GM23338 (cell line): ENCODE measurements around the gene CMTM2. TPM values are rescaled to one million over a fixed set of nuclear protein-coding genes. Genes with fewer than 3 reads are reported as not detected.

Experiments
- ATAC-seq: fragments of 200-7000 bp; cut with Tn5 transposase; 3 replicates; pipeline ENCODE4 v1.9.1; 2020
- DNase-seq: peaks from one replicate; pipeline ENCODE4 v3.0.0-alpha.2; 2015; ENCODE audit warnings: low spot score
- H2AFZ ChIP-seq: fragments of 200-600 bp; sonication (generic); 2 replicates; pipeline ENCODE4 v1.8.0; 2016; ENCODE audit warnings: antibody characterized with exemption, mild to moderate bottlenecking, moderate library complexity
- H3F3A ChIP-seq: fragments of 200-600 bp; sonication (generic); replicated peaks from 2 replicates; pipeline ENCODE4 v1.8.0; 2017; ENCODE audit warnings: antibody characterized with exemption, mixed run types, low read depth
- H3K27ac ChIP-seq: fragments of 200-600 bp; sonication (generic); 2 replicates; pipeline ENCODE4 v1.6.1; 2016; ENCODE audit warnings: low read depth
- H3K27me3 ChIP-seq: fragments of 200-600 bp; sonication (generic); 2 replicates; pipeline ENCODE4 v1.8.0; 2016; ENCODE audit warnings: mild to moderate bottlenecking, mixed run types, moderate library complexity; ENCODE audit not compliant: insufficient read depth
- H3K36me3 ChIP-seq: fragments of 200-600 bp; sonication (generic); 2 replicates; pipeline ENCODE4 v1.8.0; 2016; ENCODE audit warnings: mild to moderate bottlenecking; ENCODE audit not compliant: insufficient read depth
- H3K4me1 ChIP-seq: fragments of 200-600 bp; sonication (generic); 2 replicates; pipeline ENCODE4 v1.8.0; 2016; ENCODE audit warnings: mild to moderate bottlenecking, moderate library complexity; ENCODE audit not compliant: insufficient read depth
- H3K4me2 ChIP-seq: fragments of 200-600 bp; sonication (generic); 2 replicates; pipeline ENCODE4 v1.7.1; 2017; ENCODE audit warnings: mixed run types
- H3K4me3 ChIP-seq: fragments of 200-600 bp; sonication (generic); 2 replicates; pipeline ENCODE4 v1.6.1; 2016; ENCODE audit warnings: mixed run types
- H3K79me2 ChIP-seq: fragments of 200-600 bp; sonication (generic); replicated peaks from 2 replicates; pipeline ENCODE4 v1.8.0; 2017; ENCODE audit warnings: mild to moderate bottlenecking; ENCODE audit not compliant: insufficient read depth
- H3K9me2 ChIP-seq: fragments of 200-600 bp; sonication (generic); 2 replicates; pipeline ENCODE4 v1.8.0; 2017; ENCODE audit not compliant: insufficient read depth
- H4K20me1 ChIP-seq: fragments of 200-600 bp; sonication (generic); replicated peaks from 2 replicates; pipeline ENCODE4 v1.8.0; 2017; ENCODE audit warnings: mild to moderate bottlenecking; ENCODE audit not compliant: insufficient read depth
- H3K27ac Mint-ChIP-seq: 2 replicates; pipeline ENCODE4 v1.8.0; 2020; ENCODE audit warnings: inconsistent platforms, mild to moderate bottlenecking, moderate library complexity, mixed read lengths
- H3K27me3 Mint-ChIP-seq: 3 replicates; pipeline ENCODE4 v1.8.0; 2022; ENCODE audit warnings: low read depth, mild to moderate bottlenecking, moderate library complexity, mixed read lengths, inconsistent platforms; ENCODE audit not compliant: insufficient read depth, poor library complexity
- H3K36me3 Mint-ChIP-seq: 3 replicates; pipeline ENCODE4 v1.8.0; 2021; ENCODE audit warnings: low read depth, mild to moderate bottlenecking, inconsistent platforms, moderate library complexity, mixed read lengths
- H3K4me1 Mint-ChIP-seq: 3 replicates; pipeline ENCODE4 v1.8.0; 2020; ENCODE audit warnings: mild to moderate bottlenecking, inconsistent platforms, mixed read lengths
- H3K4me3 Mint-ChIP-seq: 3 replicates; pipeline ENCODE4 v1.8.0; 2021; ENCODE audit warnings: moderate library complexity, mild to moderate bottlenecking, inconsistent platforms, mixed read lengths
- H3K9me3 Mint-ChIP-seq: 3 replicates; pipeline ENCODE4 v1.8.0; 2020; ENCODE audit warnings: moderate library complexity, mild to moderate bottlenecking, inconsistent platforms, mixed read lengths
- EZH2phosphoT487 ChIP-seq: fragments of 200-600 bp; sonication (generic); IDR thresholded peaks from one replicate; pipeline ENCODE4 v1.8.1; 2018; ENCODE audit warnings: antibody characterized with exemption; ENCODE audit not compliant: unreplicated experiment
- JUNB ChIP-seq: IDR thresholded peaks from one replicate; pipeline ENCODE4 v1.6.1; 2016; ENCODE audit warnings: antibody characterized with exemption; ENCODE audit not compliant: unreplicated experiment
- NANOG ChIP-seq: IDR thresholded peaks from 2 replicates; pipeline ENCODE4 v1.6.1; 2016; ENCODE audit warnings: antibody characterized with exemption, borderline replicate concordance
- ZNF114 ChIP-seq: fragments of 250-450 bp; sonication (Bioruptor Pico); IDR thresholded peaks from 2 replicates; pipeline ENCODE4 v1.5.0; 2020; ENCODE audit warnings: mild to moderate bottlenecking, moderate library complexity
- polyA plus RNA-seq: library from polyadenylated mRNA; unstranded; fragments of >200 nt; fragmentation: Nextera tagmentation; extraction: Ambion mirVana; gene quantifications from 2 replicates; pipeline ENCODE4 v1.2.1, GENCODE V29; 2016
- total RNA-seq: library from RNA; depleted of rRNA; stranded (reverse); fragments of >200 nt; shearing (Covaris generic); gene quantifications from 2 replicates; pipeline ENCODE4 v1.2.3, GENCODE V29; 2014
- TF ChIP-seq, protein P1 (sequence below): fragments of 250-450 bp; sonication (Bioruptor Pico); IDR thresholded peaks from 2 replicates; pipeline ENCODE4 v1.5.0; 2020; ENCODE audit warnings: mild to moderate bottlenecking, moderate library complexity

The CMTM2 gene
- total and polyA plus RNA-seq, 2 experiments from 2014 or later, result not detected

GRCh38 chr16:66617010-66617434 lies 37.8 kb downstream of the CMTM2 start:
- Histone ChIP-seq H3K9me2 (no peaks in the 10 kb centered on the region), H3K4me2 (peak overlapping the region; percentile 61), H3K79me2 (no peaks in the 10 kb centered on the region), H3K27me3 (no peaks in the 10 kb centered on the region), H3K27ac (no peak overlapping the region), H3K4me3 (peak overlapping the region; percentile 15), H3F3A (no peaks in the 10 kb centered on the region), H2AFZ (no peak overlapping the region), H4K20me1 (peaks cover 5% of the 10 kb centered on the region; the same call in 1 of the 2 replicates), H3K4me1 (peaks cover 16% of the 10 kb centered on the region), H3K36me3 (peaks cover 5% of the 10 kb centered on the region; the same call in 1 of the 2 replicates)
- H3K27ac Mint-ChIP-seq, result no peak overlapping the region
- H3K9me3 Mint-ChIP-seq, result no peaks in the 10 kb centered on the region; the same call in 2 of the 3 replicates
- DNase-seq (peak; percentile 48), ATAC-seq (peak; percentile 55)
- peaks cover 24% of the 10 kb centered on the region for H3K4me1 Mint-ChIP-seq
- H3K36me3 Mint-ChIP-seq, result peaks cover 47% of the 10 kb centered on the region
- H3K4me3 Mint-ChIP-seq, result no peak overlapping the region
- H3K27me3 Mint-ChIP-seq, result no peaks in the 10 kb centered on the region
- no peak for TF ChIP-seq NANOG
- TF ChIP-seq, protein P1, sequence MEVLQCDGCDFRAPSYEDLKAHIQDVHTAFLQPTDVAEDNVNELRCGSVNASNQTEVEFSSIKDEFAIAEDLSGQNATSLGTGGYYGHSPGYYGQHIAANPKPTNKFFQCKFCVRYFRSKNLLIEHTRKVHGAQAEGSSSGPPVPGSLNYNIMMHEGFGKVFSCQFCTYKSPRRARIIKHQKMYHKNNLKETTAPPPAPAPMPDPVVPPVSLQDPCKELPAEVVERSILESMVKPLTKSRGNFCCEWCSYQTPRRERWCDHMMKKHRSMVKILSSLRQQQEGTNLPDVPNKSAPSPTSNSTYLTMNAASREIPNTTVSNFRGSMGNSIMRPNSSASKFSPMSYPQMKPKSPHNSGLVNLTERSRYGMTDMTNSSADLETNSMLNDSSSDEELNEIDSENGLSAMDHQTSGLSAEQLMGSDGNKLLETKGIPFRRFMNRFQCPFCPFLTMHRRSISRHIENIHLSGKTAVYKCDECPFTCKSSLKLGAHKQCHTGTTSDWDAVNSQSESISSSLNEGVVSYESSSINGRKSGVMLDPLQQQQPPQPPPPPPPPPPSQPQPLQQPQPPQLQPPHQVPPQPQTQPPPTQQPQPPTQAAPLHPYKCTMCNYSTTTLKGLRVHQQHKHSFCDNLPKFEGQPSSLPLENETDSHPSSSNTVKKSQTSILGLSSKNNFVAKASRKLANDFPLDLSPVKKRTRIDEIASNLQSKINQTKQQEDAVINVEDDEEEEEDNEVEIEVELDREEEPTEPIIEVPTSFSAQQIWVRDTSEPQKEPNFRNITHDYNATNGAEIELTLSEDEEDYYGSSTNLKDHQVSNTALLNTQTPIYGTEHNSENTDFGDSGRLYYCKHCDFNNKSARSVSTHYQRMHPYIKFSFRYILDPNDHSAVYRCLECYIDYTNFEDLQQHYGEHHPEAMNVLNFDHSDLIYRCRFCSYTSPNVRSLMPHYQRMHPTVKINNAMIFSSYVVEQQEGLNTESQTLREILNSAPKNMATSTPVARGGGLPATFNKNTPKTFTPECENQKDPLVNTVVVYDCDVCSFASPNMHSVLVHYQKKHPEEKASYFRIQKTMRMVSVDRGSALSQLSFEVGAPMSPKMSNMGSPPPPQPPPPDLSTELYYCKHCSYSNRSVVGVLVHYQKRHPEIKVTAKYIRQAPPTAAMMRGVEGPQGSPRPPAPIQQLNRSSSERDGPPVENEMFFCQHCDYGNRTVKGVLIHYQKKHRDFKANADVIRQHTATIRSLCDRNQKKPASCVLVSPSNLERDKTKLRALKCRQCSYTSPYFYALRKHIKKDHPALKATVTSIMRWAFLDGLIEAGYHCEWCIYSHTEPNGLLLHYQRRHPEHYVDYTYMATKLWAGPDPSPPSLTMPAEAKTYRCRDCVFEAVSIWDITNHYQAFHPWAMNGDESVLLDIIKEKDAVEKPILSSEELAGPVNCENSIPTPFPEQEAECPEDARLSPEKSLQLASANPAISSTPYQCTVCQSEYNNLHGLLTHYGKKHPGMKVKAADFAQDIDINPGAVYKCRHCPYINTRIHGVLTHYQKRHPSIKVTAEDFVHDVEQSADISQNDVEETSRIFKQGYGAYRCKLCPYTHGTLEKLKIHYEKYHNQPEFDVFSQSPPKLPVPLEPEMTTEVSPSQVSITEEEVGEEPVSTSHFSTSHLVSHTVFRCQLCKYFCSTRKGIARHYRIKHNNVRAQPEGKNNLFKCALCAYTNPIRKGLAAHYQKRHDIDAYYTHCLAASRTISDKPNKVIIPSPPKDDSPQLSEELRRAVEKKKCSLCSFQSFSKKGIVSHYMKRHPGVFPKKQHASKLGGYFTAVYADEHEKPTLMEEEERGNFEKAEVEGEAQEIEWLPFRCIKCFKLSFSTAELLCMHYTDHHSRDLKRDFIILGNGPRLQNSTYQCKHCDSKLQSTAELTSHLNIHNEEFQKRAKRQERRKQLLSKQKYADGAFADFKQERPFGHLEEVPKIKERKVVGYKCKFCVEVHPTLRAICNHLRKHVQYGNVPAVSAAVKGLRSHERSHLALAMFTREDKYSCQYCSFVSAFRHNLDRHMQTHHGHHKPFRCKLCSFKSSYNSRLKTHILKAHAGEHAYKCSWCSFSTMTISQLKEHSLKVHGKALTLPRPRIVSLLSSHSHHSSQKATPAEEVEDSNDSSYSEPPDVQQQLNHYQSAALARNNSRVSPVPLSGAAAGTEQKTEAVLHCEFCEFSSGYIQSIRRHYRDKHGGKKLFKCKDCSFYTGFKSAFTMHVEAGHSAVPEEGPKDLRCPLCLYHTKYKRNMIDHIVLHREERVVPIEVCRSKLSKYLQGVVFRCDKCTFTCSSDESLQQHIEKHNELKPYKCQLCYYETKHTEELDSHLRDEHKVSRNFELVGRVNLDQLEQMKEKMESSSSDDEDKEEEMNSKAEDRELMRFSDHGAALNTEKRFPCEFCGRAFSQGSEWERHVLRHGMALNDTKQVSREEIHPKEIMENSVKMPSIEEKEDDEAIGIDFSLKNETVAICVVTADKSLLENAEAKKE (CRISPR knock-in tag), result no peak
- TF ChIP-seq JUNB, result no peak
- TF ChIP-seq ZNF114 (CRISPR knock-in tag), result no peak

- Histone ChIP-seq H2AFZ (no peak overlapping the region), H3K27me3 (no peaks in the 10 kb centered on the region), H3K4me3 (no peak overlapping the region), H3K36me3 (peaks cover 5% of the 10 kb centered on the region; the same call in 1 of the 2 replicates), H3K4me1 (peaks cover 16% of the 10 kb centered on the region), H3K27ac (no peak overlapping the region), H3K9me2 (no peaks in the 10 kb centered on the region), H4K20me1 (peaks cover 5% of the 10 kb centered on the region; the same call in 1 of the 2 replicates), H3K4me2 (0 out of 2 replicates have a peak overlapping the region, but pooled peaks have one; percentile 61), H3F3A (no peaks in the 10 kb centered on the region), H3K79me2 (no peaks in the 10 kb centered on the region)
- Mint-ChIP-seq H3K4me1 (peaks cover 24% of the 10 kb centered on the region), H3K9me3 (no peaks in the 10 kb centered on the region; the same call in 2 of the 3 replicates), H3K27ac (no peak overlapping the region), H3K4me3 (no peak overlapping the region), H3K36me3 (peaks cover 48% of the 10 kb centered on the region), H3K27me3 (no peaks in the 10 kb centered on the region)
- ATAC-seq, result no peak; the same call in 2 of the 3 replicates
- no peak for DNase-seq
- TF ChIP-seq, protein P1 (CRISPR knock-in tag), result no peak
- no peak for TF ChIP-seq EZH2phosphoT487
- TF ChIP-seq NANOG, result no peak
Measured at GRCh38 chr16:66617728-66618127, 38.5 kb downstream of the CMTM2 start.
